ENCODE data around the gene FBLN1.

Gene FBLN1

GRCh38 chr22:45510376-45511232, 7.9 kb downstream of the FBLN1 start:
- Histone ChIP-seq H3K4me3 (ENCODE audit: low read depth, low read length) (peak overlapping the region; percentile 21), H2AFZ (no peak overlapping the region), H3K36me3 (ENCODE audit: control insufficient read depth, insufficient read depth, low read length) (no peaks in the 10 kb centered on the region), H3K4me2 (ENCODE audit: low read length) (peak overlapping the region; percentile 52), H3K9ac (no peak overlapping the region), H3K27ac (peak overlapping the region; percentile 95), H3K4me1 (peaks cover 59% of the 10 kb centered on the region), H3K9me3 (ENCODE audit: control insufficient read depth, low read length) (no peaks in the 10 kb centered on the region), H3K27me3 (ENCODE audit: control insufficient read depth, insufficient read depth, low read length) (no peaks in the 10 kb centered on the region), H3K79me2 (peaks cover 13% of the 10 kb centered on the region)
- TF ChIP-seq CTCF (IDR thresholded peaks at IDR 0.05), result no peak

- peak overlapping the region; percentile 11 for H3K4me2 ChIP-seq (ENCODE audit: low read length)
- H3K27me3 ChIP-seq (ENCODE audit: control insufficient read depth, insufficient read depth, low read length), result no peaks in the 10 kb centered on the region
- peaks cover 18% of the 10 kb centered on the region for H3K79me2 ChIP-seq
- peak overlapping the region; percentile 95 for H3K27ac ChIP-seq
- H3K9ac ChIP-seq, result no peak overlapping the region
- no peak overlapping the region for H3K4me3 ChIP-seq (ENCODE audit: low read depth, low read length)
- no peaks in the 10 kb centered on the region for H3K9me3 ChIP-seq (ENCODE audit: control insufficient read depth, low read length)
- no peaks in the 10 kb centered on the region for H3K36me3 ChIP-seq (ENCODE audit: control insufficient read depth, insufficient read depth, low read length)
- no peak for TF ChIP-seq CTCF (IDR thresholded peaks at IDR 0.05)
- H3K4me1 ChIP-seq, result peaks cover 63% of the 10 kb centered on the region
- peak overlapping the region; percentile 11 for H2AFZ ChIP-seq
Observed at GRCh38 chr22:45511847-45512261, 9.2 kb downstream of the FBLN1 start.

GRCh38 chr22:45512363-45512762, 9.7 kb downstream of the FBLN1 start:
- Histone ChIP-seq H3K9me3 (ENCODE audit: control insufficient read depth, low read length) (no peaks in the 10 kb centered on the region), H3K36me3 (ENCODE audit: control insufficient read depth, insufficient read depth, low read length) (no peaks in the 10 kb centered on the region), H3K4me2 (ENCODE audit: low read length) (peak overlapping the region; percentile 11), H3K27me3 (ENCODE audit: control insufficient read depth, insufficient read depth, low read length) (no peaks in the 10 kb centered on the region), H3K4me3 (ENCODE audit: low read depth, low read length) (no peak overlapping the region), H3K9ac (no peak overlapping the region), H3K79me2 (peaks cover 18% of the 10 kb centered on the region), H3K27ac (peak overlapping the region; percentile 95), H2AFZ (no peak overlapping the region), H3K4me1 (peaks cover 62% of the 10 kb centered on the region)
- TF ChIP-seq CTCF (IDR thresholded peaks at IDR 0.05), result no peak

- peak overlapping the region; percentile 95 for H3K27ac ChIP-seq
- H3K4me1 ChIP-seq, result peaks cover 51% of the 10 kb centered on the region
- TF ChIP-seq CTCF (IDR thresholded peaks at IDR 0.05), result no peak
Observed at GRCh38 chr22:45515676-45516075, 13.0 kb downstream of the FBLN1 start.

GRCh38 chr22:45516163-45516562, 13.5 kb downstream of the FBLN1 start:
- Histone ChIP-seq H3K36me3 (ENCODE audit: control insufficient read depth, insufficient read depth, low read length) (no peaks in the 10 kb centered on the region), H2AFZ (no peak overlapping the region), H3K4me2 (ENCODE audit: low read length) (no peak overlapping the region), H3K9ac (no peak overlapping the region), H3K27me3 (ENCODE audit: control insufficient read depth, insufficient read depth, low read length) (no peaks in the 10 kb centered on the region), H3K4me3 (ENCODE audit: low read depth, low read length) (no peak overlapping the region), H3K9me3 (ENCODE audit: control insufficient read depth, low read length) (no peaks in the 10 kb centered on the region), H3K79me2 (peaks cover 25% of the 10 kb centered on the region), H3K27ac (peak overlapping the region; percentile 95), H3K4me1 (peaks cover 50% of the 10 kb centered on the region)
- no peak for TF ChIP-seq CTCF (IDR thresholded peaks at IDR 0.05)

More at GRCh38 chr22:45515676-45516075, 13.0 kb downstream of the FBLN1 start:
- H3K4me2 ChIP-seq (ENCODE audit: low read length), result no peak overlapping the region
- no peak overlapping the region for H3K9ac ChIP-seq
- H3K9me3 ChIP-seq (ENCODE audit: control insufficient read depth, low read length), result no peaks in the 10 kb centered on the region
- H3K79me2 ChIP-seq, result peaks cover 21% of the 10 kb centered on the region
- H3K36me3 ChIP-seq (ENCODE audit: control insufficient read depth, insufficient read depth, low read length), result no peaks in the 10 kb centered on the region
- no peaks in the 10 kb centered on the region for H3K27me3 ChIP-seq (ENCODE audit: control insufficient read depth, insufficient read depth, low read length)
- no peak overlapping the region for H3K4me3 ChIP-seq (ENCODE audit: low read depth, low read length)
- no peak overlapping the region for H2AFZ ChIP-seq
